HL-60/S4 treated with phorbol 12-myristate 13-acetate at 8.2 ng/mL for 4 days and 3 days (cell line): ENCODE results near the gene DOCK1.

Source experiments
- in situ Hi-C: fragments of 300-500 bp; cut with MboI; formaldehyde crosslinking; loops from 2 replicates; pipeline ENCODE4 v1.15.0; 2022; ENCODE audit warnings: low sequenced_read_pairs

The DOCK1 gene

GRCh38 chr10:127250031-127250430 lies 344.8 kb downstream of the DOCK1 start:
- in situ Hi-C loops: no loop called here

- in situ Hi-C loops: no loop called here
Observed at GRCh38 chr10:127252818-127253217, 347.6 kb downstream of the DOCK1 start.

GRCh38 chr10:127254276-127254675 lies 349.0 kb downstream of the DOCK1 start:
- in situ Hi-C loops: no loop called here

- in situ Hi-C loops: no loop called here
Observed at GRCh38 chr10:127257395-127257794, 352.2 kb downstream of the DOCK1 start.

GRCh38 chr10:127259347-127259746 lies 354.1 kb downstream of the DOCK1 start:
- in situ Hi-C loops: no loop called here

GRCh38 chr10:127262606-127263005 lies 357.4 kb downstream of the DOCK1 start:
- in situ Hi-C loops: no loop called here

GRCh38 chr10:127265288-127265687 lies 360.1 kb downstream of the DOCK1 start:
- in situ Hi-C loops: no loop called here

- in situ Hi-C loops: no loop called here
Observed at GRCh38 chr10:127266431-127266830, 361.2 kb downstream of the DOCK1 start.

GRCh38 chr10:127267442-127267841 lies 362.2 kb downstream of the DOCK1 start:
- in situ Hi-C loops: no loop called here

GRCh38 chr10:127272076-127272475 lies 366.8 kb downstream of the DOCK1 start:
- in situ Hi-C loops: no loop called here

GRCh38 chr10:127275272-127275671 lies 370.0 kb downstream of the DOCK1 start:
- in situ Hi-C loops: no loop called here

GRCh38 chr10:127275793-127276450 lies 370.7 kb downstream of the DOCK1 start:
- in situ Hi-C loops: no loop called here

GRCh38 chr10:127276794-127277462 lies 371.7 kb downstream of the DOCK1 start:
- in situ Hi-C loops: no loop called here

- in situ Hi-C loops: no loop called here
Observed at GRCh38 chr10:127278001-127278400, 372.8 kb downstream of the DOCK1 start.

GRCh38 chr10:127279334-127279774 lies 374.1 kb downstream of the DOCK1 start:
- in situ Hi-C loops: no loop called here

- in situ Hi-C loops: no loop called here
Observed at GRCh38 chr10:127280446-127280845, 375.2 kb downstream of the DOCK1 start.

GRCh38 chr10:127283017-127283416 lies 377.8 kb downstream of the DOCK1 start:
- in situ Hi-C loops: no loop called here

GRCh38 chr10:127283576-127283975 lies 378.3 kb downstream of the DOCK1 start:
- in situ Hi-C loops: no loop called here

- in situ Hi-C loops: no loop called here
Observed at GRCh38 chr10:127290850-127291249, 385.6 kb downstream of the DOCK1 start.

- in situ Hi-C loops: no loop called here
Observed at GRCh38 chr10:127291329-127291728, 386.1 kb downstream of the DOCK1 start.

GRCh38 chr10:127292888-127293287 lies 387.7 kb downstream of the DOCK1 start:
- in situ Hi-C loops: no loop called here

- in situ Hi-C loops: no loop called here
Observed at GRCh38 chr10:127293640-127294039, 388.4 kb downstream of the DOCK1 start.

GRCh38 chr10:127296696-127297095 lies 391.5 kb downstream of the DOCK1 start:
- in situ Hi-C loops: no loop called here
